ENCODE measurements around the gene HOXC11. TPM values are rescaled to one million over a fixed set of nuclear protein-coding genes. Genes with fewer than 3 reads are reported as not detected.

Gene HOXC11
- total and polyA plus RNA-seq, 10 of the 15 experiments (the other 5 are each of a cell fraction or from before 2014, with no cell fraction given), result not detected

DNA sequence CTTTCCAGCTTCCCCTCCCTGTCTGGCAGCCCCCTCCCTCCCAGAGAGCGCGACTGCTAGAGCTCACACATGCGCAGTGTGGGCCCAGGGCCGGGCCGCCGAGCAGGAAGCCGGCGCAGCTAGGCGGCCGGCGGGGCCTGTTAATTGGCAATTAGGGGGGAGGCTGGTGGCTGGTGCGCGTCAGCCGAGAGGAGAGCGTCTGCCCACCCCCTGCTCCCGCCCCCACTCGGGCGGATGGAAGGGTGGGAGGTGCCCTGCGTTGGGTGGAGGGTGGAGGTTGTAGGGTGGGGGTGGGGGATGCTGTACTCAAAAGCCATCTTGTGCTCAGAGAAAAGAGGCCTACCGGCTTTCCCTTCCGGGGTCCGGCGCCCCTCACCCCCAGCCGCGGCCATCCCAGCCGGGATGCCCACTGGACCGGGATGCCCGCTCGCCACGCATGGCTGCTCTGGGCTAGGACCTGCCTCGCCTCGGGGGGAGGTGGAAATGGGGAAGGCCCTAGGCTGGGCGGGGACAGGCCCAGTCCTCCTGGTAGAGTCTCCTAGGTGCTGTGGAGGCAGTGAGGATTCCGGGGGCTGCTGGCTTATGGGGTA lies 45.0 kb downstream of the HOXC11 start (continued):
- TF ChIP-seq, protein P1, sequence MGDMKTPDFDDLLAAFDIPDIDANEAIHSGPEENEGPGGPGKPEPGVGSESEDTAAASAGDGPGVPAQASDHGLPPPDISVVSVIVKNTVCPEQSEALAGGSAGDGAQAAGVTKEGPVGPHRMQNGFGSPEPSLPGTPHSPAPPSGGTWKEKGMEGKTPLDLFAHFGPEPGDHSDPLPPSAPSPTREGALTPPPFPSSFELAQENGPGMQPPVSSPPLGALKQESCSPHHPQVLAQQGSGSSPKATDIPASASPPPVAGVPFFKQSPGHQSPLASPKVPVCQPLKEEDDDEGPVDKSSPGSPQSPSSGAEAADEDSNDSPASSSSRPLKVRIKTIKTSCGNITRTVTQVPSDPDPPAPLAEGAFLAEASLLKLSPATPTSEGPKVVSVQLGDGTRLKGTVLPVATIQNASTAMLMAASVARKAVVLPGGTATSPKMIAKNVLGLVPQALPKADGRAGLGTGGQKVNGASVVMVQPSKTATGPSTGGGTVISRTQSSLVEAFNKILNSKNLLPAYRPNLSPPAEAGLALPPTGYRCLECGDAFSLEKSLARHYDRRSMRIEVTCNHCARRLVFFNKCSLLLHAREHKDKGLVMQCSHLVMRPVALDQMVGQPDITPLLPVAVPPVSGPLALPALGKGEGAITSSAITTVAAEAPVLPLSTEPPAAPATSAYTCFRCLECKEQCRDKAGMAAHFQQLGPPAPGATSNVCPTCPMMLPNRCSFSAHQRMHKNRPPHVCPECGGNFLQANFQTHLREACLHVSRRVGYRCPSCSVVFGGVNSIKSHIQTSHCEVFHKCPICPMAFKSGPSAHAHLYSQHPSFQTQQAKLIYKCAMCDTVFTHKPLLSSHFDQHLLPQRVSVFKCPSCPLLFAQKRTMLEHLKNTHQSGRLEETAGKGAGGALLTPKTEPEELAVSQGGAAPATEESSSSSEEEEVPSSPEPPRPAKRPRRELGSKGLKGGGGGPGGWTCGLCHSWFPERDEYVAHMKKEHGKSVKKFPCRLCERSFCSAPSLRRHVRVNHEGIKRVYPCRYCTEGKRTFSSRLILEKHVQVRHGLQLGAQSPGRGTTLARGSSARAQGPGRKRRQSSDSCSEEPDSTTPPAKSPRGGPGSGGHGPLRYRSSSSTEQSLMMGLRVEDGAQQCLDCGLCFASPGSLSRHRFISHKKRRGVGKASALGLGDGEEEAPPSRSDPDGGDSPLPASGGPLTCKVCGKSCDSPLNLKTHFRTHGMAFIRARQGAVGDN (IDR thresholded peaks at IDR 0.05), result peak; percentile 75; the same call in 1 of the 2 replicates
- TF ChIP-seq HCFC1 (IDR thresholded peaks at IDR 0.05; ENCODE audit: low read length) (no peak), IKZF1 (conservative IDR thresholded peaks at IDR 0.05) (peak; percentile 70), ATF7 (IDR thresholded peaks at IDR 0.05; ENCODE audit: low read depth) (0 out of 2 replicates have a peak, but pooled peaks have one; percentile 17), MTA2 (IDR thresholded peaks at IDR 0.05; ENCODE audit: low read depth) (peak; percentile 91), JUND (IDR thresholded peaks at IDR 0.05; ENCODE audit: low read depth, low read length) (no peak), SREBF2 (IDR thresholded peaks at IDR 0.05; ENCODE audit: low read length) (no peak), NR2C2 (IDR thresholded peaks at IDR 0.05; ENCODE audit: borderline replicate concordance, control insufficient read depth, insufficient read length, low read depth) (no peak), BACH1 (IDR thresholded peaks at IDR 0.05; ENCODE audit: borderline replicate concordance) (0 out of 2 replicates have a peak, but pooled peaks have one; percentile 45), ZBED1 (IDR thresholded peaks at IDR 0.05; ENCODE audit: borderline replicate concordance) (no peak), KAT2A (conservative IDR thresholded peaks at IDR 0.05; ENCODE audit: control insufficient read depth, low read depth, low read length) (no peak), JUNB (IDR thresholded peaks at IDR 0.05) (no peak), IRF4 (IDR thresholded peaks at IDR 0.05; ENCODE audit: low read depth, low read length) (no peak), STAT3 (IDR thresholded peaks at IDR 0.05; ENCODE audit: low read depth, low read length) (no peak)
- TF ChIP-seq, protein P2, sequence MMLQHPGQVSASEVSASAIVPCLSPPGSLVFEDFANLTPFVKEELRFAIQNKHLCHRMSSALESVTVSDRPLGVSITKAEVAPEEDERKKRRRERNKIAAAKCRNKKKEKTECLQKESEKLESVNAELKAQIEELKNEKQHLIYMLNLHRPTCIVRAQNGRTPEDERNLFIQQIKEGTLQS (IDR thresholded peaks at IDR 0.05; ENCODE audit: borderline replicate concordance, extremely low read depth, low read depth, low read length), result no peak
- TF ChIP-seq, protein P3, sequence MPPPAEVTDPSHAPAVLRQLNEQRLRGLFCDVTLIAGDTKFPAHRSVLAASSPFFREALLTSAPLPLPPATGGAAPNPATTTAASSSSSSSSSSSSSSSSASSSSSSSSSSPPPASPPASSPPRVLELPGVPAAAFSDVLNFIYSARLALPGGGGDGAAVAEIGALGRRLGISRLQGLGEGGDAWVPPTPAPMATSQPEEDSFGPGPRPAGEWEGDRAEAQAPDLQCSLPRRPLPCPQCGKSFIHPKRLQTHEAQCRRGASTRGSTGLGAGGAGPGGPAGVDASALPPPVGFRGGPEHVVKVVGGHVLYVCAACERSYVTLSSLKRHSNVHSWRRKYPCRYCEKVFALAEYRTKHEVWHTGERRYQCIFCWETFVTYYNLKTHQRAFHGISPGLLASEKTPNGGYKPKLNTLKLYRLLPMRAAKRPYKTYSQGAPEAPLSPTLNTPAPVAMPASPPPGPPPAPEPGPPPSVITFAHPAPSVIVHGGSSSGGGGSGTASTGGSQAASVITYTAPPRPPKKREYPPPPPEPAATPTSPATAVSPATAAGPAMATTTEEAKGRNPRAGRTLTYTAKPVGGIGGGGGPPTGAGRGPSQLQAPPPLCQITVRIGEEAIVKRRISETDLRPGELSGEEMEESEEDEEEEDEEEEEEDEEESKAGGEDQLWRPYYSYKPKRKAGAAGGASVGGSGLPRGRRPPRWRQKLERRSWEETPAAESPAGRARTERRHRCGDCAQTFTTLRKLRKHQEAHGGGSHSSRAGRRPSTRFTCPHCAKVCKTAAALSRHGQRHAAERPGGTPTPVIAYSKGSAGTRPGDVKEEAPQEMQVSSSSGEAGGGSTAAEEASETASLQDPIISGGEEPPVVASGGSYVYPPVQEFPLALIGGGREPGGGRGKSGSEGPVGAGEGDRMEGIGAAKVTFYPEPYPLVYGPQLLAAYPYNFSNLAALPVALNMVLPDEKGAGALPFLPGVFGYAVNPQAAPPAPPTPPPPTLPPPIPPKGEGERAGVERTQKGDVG (CRISPR knock-in tag; IDR thresholded peaks at IDR 0.05), result no peak
- TF ChIP-seq, protein P4, sequence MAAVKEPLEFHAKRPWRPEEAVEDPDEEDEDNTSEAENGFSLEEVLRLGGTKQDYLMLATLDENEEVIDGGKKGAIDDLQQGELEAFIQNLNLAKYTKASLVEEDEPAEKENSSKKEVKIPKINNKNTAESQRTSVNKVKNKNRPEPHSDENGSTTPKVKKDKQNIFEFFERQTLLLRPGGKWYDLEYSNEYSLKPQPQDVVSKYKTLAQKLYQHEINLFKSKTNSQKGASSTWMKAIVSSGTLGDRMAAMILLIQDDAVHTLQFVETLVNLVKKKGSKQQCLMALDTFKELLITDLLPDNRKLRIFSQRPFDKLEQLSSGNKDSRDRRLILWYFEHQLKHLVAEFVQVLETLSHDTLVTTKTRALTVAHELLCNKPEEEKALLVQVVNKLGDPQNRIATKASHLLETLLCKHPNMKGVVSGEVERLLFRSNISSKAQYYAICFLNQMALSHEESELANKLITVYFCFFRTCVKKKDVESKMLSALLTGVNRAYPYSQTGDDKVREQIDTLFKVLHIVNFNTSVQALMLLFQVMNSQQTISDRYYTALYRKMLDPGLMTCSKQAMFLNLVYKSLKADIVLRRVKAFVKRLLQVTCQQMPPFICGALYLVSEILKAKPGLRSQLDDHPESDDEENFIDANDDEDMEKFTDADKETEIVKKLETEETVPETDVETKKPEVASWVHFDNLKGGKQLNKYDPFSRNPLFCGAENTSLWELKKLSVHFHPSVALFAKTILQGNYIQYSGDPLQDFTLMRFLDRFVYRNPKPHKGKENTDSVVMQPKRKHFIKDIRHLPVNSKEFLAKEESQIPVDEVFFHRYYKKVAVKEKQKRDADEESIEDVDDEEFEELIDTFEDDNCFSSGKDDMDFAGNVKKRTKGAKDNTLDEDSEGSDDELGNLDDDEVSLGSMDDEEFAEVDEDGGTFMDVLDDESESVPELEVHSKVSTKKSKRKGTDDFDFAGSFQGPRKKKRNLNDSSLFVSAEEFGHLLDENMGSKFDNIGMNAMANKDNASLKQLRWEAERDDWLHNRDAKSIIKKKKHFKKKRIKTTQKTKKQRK (IDR thresholded peaks at IDR 0.05; ENCODE audit: low read depth, low read length), result no peak

All from GM12878 (cell line).